ENCODE data around the gene COQ8B. TPM values are rescaled to one million over a fixed set of nuclear protein-coding genes. Genes with fewer than 3 reads are reported as not detected.
A peak's percentile ranks its signal among the peaks of the same experiment; 100 is the strongest.
"Not testable (repeated sequence)": the region's sequence is repeated elsewhere in the genome, so short reads cannot be mapped to it uniquely, and the experiment has no call there.

The COQ8B gene
- total RNA-seq = 10 to 100 TPM; 23.4 to 33.5 TPM

- peak; percentile 100 for DNase-seq
- CTCF ChIA-PET = interaction anchor here (0.6 to 1.6 kb wide), 8 partner anchors 9 to 90 kb away, joined by 3 to 5 read pairs (median 3); partner anchors contain the start of genes ACTMAP and SNRPA
- Mint-ChIP-seq H3K27ac (peak within 1 kb of the TSS; percentile 97), H3K4me1 (peaks cover 72% of the 10 kb centered on the region), H3K27me3 (no peaks in the 10 kb centered on the region), H3K36me3 (ENCODE audit: low read depth) (peaks cover 15% of the 10 kb centered on the region), H3K4me3 (peak within 1 kb of the TSS; percentile 93), H3K9me3 (no peaks in the 10 kb centered on the region)
- POLR2A ChIA-PET = interaction anchor here (0.5 to 1.0 kb wide), 2 partner anchors 25 to 61 kb away, joined by 3 to 4 read pairs; partner anchors contain the start of gene RAB4B
These were observed at the start of gene COQ8B, which contains the start of gene ITPKC for GRCh38 chr19:40716482-40717324. Gene COQ8B, minus strand, starts transcription at chr19:40716886. Its CDS starts 2,254 bp downstream, at chr19:40714632. Gene ITPKC, plus strand, starts transcription at chr19:40717112. Its CDS starts 24 bp downstream, at chr19:40717136.

GRCh38 chr19:40766385-40766784, 49.7 kb upstream of the COQ8B start:
- H3K4me1 Mint-ChIP-seq = peaks cover 46% of the 10 kb centered on the region
- peaks cover 64% of the 10 kb centered on the region for H3K36me3 Mint-ChIP-seq (ENCODE audit: low read depth)
- H3K27me3 Mint-ChIP-seq, DNase-seq, H3K4me3 Mint-ChIP-seq, POLR2A ChIA-PET, H3K9me3 Mint-ChIP-seq, H3K27ac Mint-ChIP-seq: not testable (repeated sequence)
- CTCF ChIA-PET = interaction anchor here (0.5 to 2.2 kb wide), 3 partner anchors 10 to 16 kb away, joined by 3 to 5 read pairs (median 4); partner anchors contain the start of gene RAB4B

- DNase-seq = no peak
- Mint-ChIP-seq H3K27ac (no peak overlapping the region), H3K36me3 (ENCODE audit: low read depth) (peaks cover 69% of the 10 kb centered on the region), H3K4me3 (no peak overlapping the region), H3K27me3 (no peaks in the 10 kb centered on the region), H3K4me1 (peaks cover 42% of the 10 kb centered on the region), H3K9me3 (no peaks in the 10 kb centered on the region)
- ChIA-PET POLR2A (no interaction called here), CTCF (interaction anchor here (1.1 kb wide), 1 partner anchor 14 kb away, joined by 3 read pairs; the partner anchor contains the start of gene ACTMAP)
These were observed 47.3 kb upstream of the COQ8B start for GRCh38 chr19:40763963-40764362.

GRCh38 chr19:40763526-40763925, 46.8 kb upstream of the COQ8B start:
- DNase-seq = no peak
- POLR2A ChIA-PET = no interaction called here
- Mint-ChIP-seq H3K4me1 (peaks cover 42% of the 10 kb centered on the region), H3K27ac (no peak overlapping the region), H3K36me3 (ENCODE audit: low read depth) (peaks cover 67% of the 10 kb centered on the region), H3K9me3 (no peaks in the 10 kb centered on the region), H3K4me3 (no peak overlapping the region), H3K27me3 (no peaks in the 10 kb centered on the region)
- CTCF ChIA-PET = interaction anchor here (1.1 kb wide), 1 partner anchor 14 kb away, joined by 3 read pairs; the partner anchor contains the start of gene ACTMAP

- H3K9me3 Mint-ChIP-seq = no peaks in the 10 kb centered on the region
- H3K27me3 Mint-ChIP-seq = no peaks in the 10 kb centered on the region
- ChIA-PET POLR2A (no interaction called here), CTCF (interaction anchor here (1.1 kb wide), 1 partner anchor 13 kb away, joined by 3 read pairs; the partner anchor contains the start of gene ACTMAP)
- no peak overlapping the region for H3K27ac Mint-ChIP-seq
- H3K4me3 Mint-ChIP-seq = no peak overlapping the region
- H3K36me3 Mint-ChIP-seq (ENCODE audit: low read depth) = peaks cover 71% of the 10 kb centered on the region
- peaks cover 46% of the 10 kb centered on the region for H3K4me1 Mint-ChIP-seq
- DNase-seq = no peak
These were observed 46.2 kb upstream of the COQ8B start for GRCh38 chr19:40762754-40763470.

- H3K27ac Mint-ChIP-seq = no peak overlapping the region
- no peaks in the 10 kb centered on the region for H3K9me3 Mint-ChIP-seq
- ChIA-PET CTCF (interaction anchor here (1.2 to 5.0 kb wide), 2 partner anchors 10 to 18 kb away, joined by 3 to 25 read pairs; partner anchors contain the start of gene RAB4B), POLR2A (no interaction called here)
- no peaks in the 10 kb centered on the region for H3K27me3 Mint-ChIP-seq
- no peak overlapping the region for H3K4me3 Mint-ChIP-seq
- peaks cover 58% of the 10 kb centered on the region for H3K4me1 Mint-ChIP-seq
- H3K36me3 Mint-ChIP-seq (ENCODE audit: low read depth) = peaks cover 78% of the 10 kb centered on the region
- no peak for DNase-seq
These were observed 42.7 kb upstream of the COQ8B start for GRCh38 chr19:40759352-40759751.

GRCh38 chr19:40758491-40758890, 41.8 kb upstream of the COQ8B start:
- ChIA-PET POLR2A (no interaction called here), CTCF (interaction anchor here (0.9 to 5.0 kb wide), 3 partner anchors 9 to 19 kb away, joined by 3 to 25 read pairs (median 5); partner anchors contain the start of genes ACTMAP and RAB4B)
- Mint-ChIP-seq H3K4me3 (no peak overlapping the region), H3K27ac (no peak overlapping the region), H3K4me1 (peaks cover 53% of the 10 kb centered on the region), H3K36me3 (ENCODE audit: low read depth) (peaks cover 72% of the 10 kb centered on the region), H3K9me3 (no peaks in the 10 kb centered on the region), H3K27me3 (no peaks in the 10 kb centered on the region)
- no peak for DNase-seq

GRCh38 chr19:40756502-40757110, 39.9 kb upstream of the COQ8B start:
- Mint-ChIP-seq H3K9me3 (no peaks in the 10 kb centered on the region), H3K4me1 (peaks cover 51% of the 10 kb centered on the region), H3K27me3 (no peaks in the 10 kb centered on the region), H3K4me3 (no peak overlapping the region), H3K27ac (no peak overlapping the region), H3K36me3 (ENCODE audit: low read depth) (peaks cover 70% of the 10 kb centered on the region)
- CTCF ChIA-PET = interaction anchor here (0.6 to 5.0 kb wide), 4 partner anchors 9 to 1684 kb away, joined by 3 to 25 read pairs (median 6); partner anchors contain the start of gene RAB4B
- DNase-seq = no peak
- POLR2A ChIA-PET = no interaction called here

GRCh38 chr19:40755791-40756190, 39.1 kb upstream of the COQ8B start:
- H3K4me1 Mint-ChIP-seq = peaks cover 51% of the 10 kb centered on the region
- H3K27ac Mint-ChIP-seq = peak overlapping the region; percentile 67
- no peaks in the 10 kb centered on the region for H3K27me3 Mint-ChIP-seq
- no peak for DNase-seq
- CTCF ChIA-PET = interaction anchor here (0.8 to 5.0 kb wide), 4 partner anchors 8 to 54 kb away, joined by 3 to 25 read pairs (median 3); partner anchors contain the start of gene RAB4B
- no peaks in the 10 kb centered on the region for H3K9me3 Mint-ChIP-seq
- peak overlapping the region; percentile 6 for H3K4me3 Mint-ChIP-seq
- H3K36me3 Mint-ChIP-seq (ENCODE audit: low read depth) = peaks cover 71% of the 10 kb centered on the region
- POLR2A ChIA-PET = no interaction called here

- H3K9me3 Mint-ChIP-seq = no peaks in the 10 kb centered on the region
- DNase-seq = no peak
- H3K4me1 Mint-ChIP-seq = peaks cover 49% of the 10 kb centered on the region
- ChIA-PET POLR2A (no interaction called here), CTCF (interaction anchor here (0.6 to 5.0 kb wide), 5 partner anchors 18 to 278 kb away, joined by 3 to 25 read pairs (median 3); partner anchors contain the start of gene RAB4B)
- H3K4me3 Mint-ChIP-seq = no peak overlapping the region
- peaks cover 65% of the 10 kb centered on the region for H3K36me3 Mint-ChIP-seq (ENCODE audit: low read depth)
- H3K27me3 Mint-ChIP-seq = no peaks in the 10 kb centered on the region
- H3K27ac Mint-ChIP-seq = peak overlapping the region; percentile 31
These were observed 38.5 kb upstream of the COQ8B start for GRCh38 chr19:40755248-40755624.

- CTCF ChIA-PET = interaction anchor here (0.6 to 5.0 kb wide), 5 partner anchors 23 to 278 kb away, joined by 3 to 25 read pairs (median 3); partner anchors contain the start of gene RAB4B
- DNase-seq = no peak
- H3K9me3 Mint-ChIP-seq = no peaks in the 10 kb centered on the region
These were observed 38.0 kb upstream of the COQ8B start for GRCh38 chr19:40754611-40755247.

More at GRCh38 chr19:40754611-40755247, 38.0 kb upstream of the COQ8B start:
- POLR2A ChIA-PET = interaction anchor here (0.6 kb wide), 1 partner anchor 44 kb away, joined by 5 read pairs; no protein-coding TSS in a partner anchor
- Mint-ChIP-seq H3K27me3 (no peaks in the 10 kb centered on the region), H3K27ac (peak overlapping the region; percentile 91), H3K4me3 (peak overlapping the region; percentile 76), H3K36me3 (ENCODE audit: low read depth) (peaks cover 64% of the 10 kb centered on the region), H3K4me1 (peaks cover 51% of the 10 kb centered on the region)

Measured in activated CD4-positive, alpha-beta T cell treated with anti-CD3 and anti-CD28 coated beads, Interleukin-2, amount 10 ng/mL, durations not matched to agents 7 days and 5 days (primary cell).